Skeletal muscle cell (primary cell): ENCODE measurements around the gene OTOP3.
"Not testable (repeated sequence)": the region's sequence is repeated elsewhere in the genome, so short reads cannot be mapped to it uniquely, and the experiment has no call there.

Experiments used
- DNase-seq: peaks from one replicate; pipeline ENCODE4 v3.0.0-alpha.2; 2010; ENCODE audit warnings: low read depth
- H3K4me3 ChIP-seq: 2 replicates; pipeline ENCODE4 v1.5.1; 2011; ENCODE audit warnings: low read depth, mild to moderate bottlenecking, control low read depth, low read length, moderate library complexity

Gene OTOP3

GRCh38 chr17:74935585-74936469 lies at the start of gene OTOP3:
Gene OTOP3 (plus strand): TSS chr17:74935898. CDS start chr17:74935922, 24 bp downstream.
- H3K4me3 ChIP-seq: no peak within 1 kb of the TSS
- DNase-seq: no peak

- DNase-seq: no peak
- H3K4me3 ChIP-seq: no peak overlapping the region
These were observed 47.2 kb upstream of the OTOP3 start for GRCh38 chr17:74888469-74888868.

- H3K4me3 ChIP-seq: no peak overlapping the region
- no peak for DNase-seq
These were observed 45.1 kb upstream of the OTOP3 start for GRCh38 chr17:74890554-74890953.

GRCh38 chr17:74892013-74892841 lies 43.5 kb upstream of the OTOP3 start:
- no peak overlapping the region for H3K4me3 ChIP-seq
- no peak for DNase-seq

- no peak for DNase-seq
- H3K4me3 ChIP-seq: peak within 1 kb of the TSS; percentile 7
These were observed 42.5 kb upstream of the OTOP3 start, which contains the start of gene FADS6 for GRCh38 chr17:74892974-74893911. Gene FADS6 (minus strand): TSS chr17:74893633. CDS start chr17:74893595, 38 bp downstream.

GRCh38 chr17:74893936-74894671 lies 41.6 kb upstream of the OTOP3 start:
- H3K4me3 ChIP-seq: no peak overlapping the region
- DNase-seq: no peak

GRCh38 chr17:74898376-74898946 lies 37.2 kb upstream of the OTOP3 start:
- no peak overlapping the region for H3K4me3 ChIP-seq
- no peak for DNase-seq

- DNase-seq: no peak
These were observed 35.5 kb upstream of the OTOP3 start for GRCh38 chr17:74900208-74900607.

GRCh38 chr17:74901353-74902135 lies 34.2 kb upstream of the OTOP3 start:
- DNase-seq: no peak
- no peak overlapping the region for H3K4me3 ChIP-seq

More at GRCh38 chr17:74900208-74900607, 35.5 kb upstream of the OTOP3 start:
- no peak overlapping the region for H3K4me3 ChIP-seq

- DNase-seq: no peak
- no peak overlapping the region for H3K4me3 ChIP-seq
These were observed 32.7 kb upstream of the OTOP3 start for GRCh38 chr17:74903034-74903433.

- no peak for DNase-seq
- H3K4me3 ChIP-seq: no peak overlapping the region
These were observed 32.0 kb upstream of the OTOP3 start for GRCh38 chr17:74903671-74904070.

GRCh38 chr17:74904687-74905409 lies 30.9 kb upstream of the OTOP3 start:
- no peak for DNase-seq

GRCh38 chr17:74906214-74906793 lies 29.4 kb upstream of the OTOP3 start:
- H3K4me3 ChIP-seq, DNase-seq: not testable (repeated sequence)

More at GRCh38 chr17:74904687-74905409, 30.9 kb upstream of the OTOP3 start:
- H3K4me3 ChIP-seq: no peak overlapping the region

- H3K4me3 ChIP-seq: no peak overlapping the region
- no peak for DNase-seq
These were observed 28.7 kb upstream of the OTOP3 start for GRCh38 chr17:74907012-74907411.

- DNase-seq, H3K4me3 ChIP-seq: not testable (repeated sequence)
These were observed 26.6 kb upstream of the OTOP3 start for GRCh38 chr17:74909097-74909496.

GRCh38 chr17:74911423-74911822 lies 24.3 kb upstream of the OTOP3 start:
- not testable (repeated sequence) for DNase-seq, H3K4me3 ChIP-seq
